Tibial nerve (tissue), 3 donors: Measurements from ENCODE around the gene PCBD2.
"Not testable (repeated sequence)": the region's sequence is repeated elsewhere in the genome, so short reads cannot be mapped to it uniquely, and the experiment has no call there.

Experiments
- CTCF ChIP-seq, 5 experiments: fragments of 200-600 bp in 3 of 5; fragments of 450-650 bp in 2 of 5; sonication (generic) in 3 of 5; IDR thresholded peaks; one replicate each; pipeline ENCODE4 v1.5.1; 2016 to 2019; ENCODE audit warnings: antibody characterized with exemption in 5 of 5, mild to moderate bottlenecking in 3 of 5, moderate library complexity in 2 of 5
- POLR2A ChIP-seq, 2 donors: fragments of 450-650 bp; IDR thresholded peaks; one replicate each; pipeline ENCODE4 v1.6.1; 2017; ENCODE audit warnings: antibody characterized with exemption in 2 of 2, mild to moderate bottlenecking in 2 of 2, moderate library complexity in 2 of 2

- TF ChIP-seq CTCF, POLR2A (IDR thresholded peaks at IDR 0.05): not testable (repeated sequence)
Observed at GRCh38 chr5:134856465-134856864, 48.5 kb upstream of the PCBD2 start.
